ENCODE results near the gene MGAT5B. TPM values are rescaled to one million over a fixed set of nuclear protein-coding genes. Genes with fewer than 3 reads are reported as not detected.
A peak's percentile ranks its signal among the peaks of the same experiment; 100 is the strongest.

The MGAT5B gene
- total RNA-seq, 3 donors from 2014 or later = 0.17 to 0.65 (median 0.44) TPM

GRCh38 chr17:76953066-76953465 lies 84.9 kb downstream of the MGAT5B start:
- no peak for TF ChIP-seq CTCF (IDR thresholded peaks at IDR 0.05)
- ATAC-seq (no peak), DNase-seq (no peak)
- Histone ChIP-seq H3K4me1 (ENCODE audit: low read depth) (no peaks in the 10 kb centered on the region), H3K36me3 (ENCODE audit: low read depth) (no peaks in the 10 kb centered on the region), H3K9me3 (no peaks in the 10 kb centered on the region), H3K4me3 (no peak overlapping the region)
- intact Hi-C loops (cut with DNase I, micrococcal nuclease) = no loop called here

GRCh38 chr17:76953946-76954345 lies 85.7 kb downstream of the MGAT5B start:
- ATAC-seq (no peak), DNase-seq (no peak)
- intact Hi-C loops (cut with DNase I, micrococcal nuclease) = no loop called here
- no peak for TF ChIP-seq CTCF (IDR thresholded peaks at IDR 0.05)
- H3K4me1 ChIP-seq (ENCODE audit: low read depth) = no peaks in the 10 kb centered on the region
- H3K4me3 ChIP-seq = no peak overlapping the region
- H3K36me3 ChIP-seq (ENCODE audit: low read depth) = no peaks in the 10 kb centered on the region
- H3K9me3 ChIP-seq = no peaks in the 10 kb centered on the region

GRCh38 chr17:76955191-76955590 lies 87.0 kb downstream of the MGAT5B start:
- ATAC-seq = no peak
- DNase-seq = peak in 1 of 3 donors; percentile 15
- no peaks in the 10 kb centered on the region for H3K4me1 ChIP-seq (ENCODE audit: low read depth)
- no peaks in the 10 kb centered on the region for H3K9me3 ChIP-seq
- intact Hi-C loops (cut with DNase I, micrococcal nuclease) = no loop called here
- TF ChIP-seq CTCF (IDR thresholded peaks at IDR 0.05) = no peak
- H3K4me3 ChIP-seq = no peak overlapping the region
- H3K36me3 ChIP-seq (ENCODE audit: low read depth) = no peaks in the 10 kb centered on the region

GRCh38 chr17:76956846-76957540 lies 88.8 kb downstream of the MGAT5B start:
- TF ChIP-seq CTCF (IDR thresholded peaks at IDR 0.05) = no peak
- Histone ChIP-seq H3K4me1 (ENCODE audit: low read depth) (no peaks in the 10 kb centered on the region), H3K4me3 (no peak overlapping the region), H3K9me3 (no peaks in the 10 kb centered on the region), H3K36me3 (ENCODE audit: low read depth) (no peaks in the 10 kb centered on the region)
- intact Hi-C loops (cut with DNase I, micrococcal nuclease) = no loop called here
- DNase-seq = peak in 1 of 3 donors; percentile 15
- no peak for ATAC-seq

- no peaks in the 10 kb centered on the region for H3K9me3 ChIP-seq
Measured at GRCh38 chr17:76957678-76958464, 89.7 kb downstream of the MGAT5B start.

More at GRCh38 chr17:76957678-76958464, 89.7 kb downstream of the MGAT5B start:
- DNase-seq (peak in 1 of 3 donors; percentile 21), ATAC-seq (no peak)
- no peaks in the 10 kb centered on the region for H3K4me1 ChIP-seq (ENCODE audit: low read depth)
- H3K4me3 ChIP-seq = no peak overlapping the region
- no peaks in the 10 kb centered on the region for H3K36me3 ChIP-seq (ENCODE audit: low read depth)
- TF ChIP-seq CTCF (IDR thresholded peaks at IDR 0.05) = no peak
- intact Hi-C loops (cut with DNase I, micrococcal nuclease) = no loop called here
